OCI-LY1 (cell line): Measurements from ENCODE around the gene GDF9.

ENCODE experiments used
- H2AFZ ChIP-seq: fragments of 200-600 bp; sonication (generic), shearing (Covaris generic); 2 replicates; pipeline ENCODE4 v1.6.0; 2014; ENCODE audit warnings: antibody characterized with exemption, mild to moderate bottlenecking, low read length
- H3F3A ChIP-seq: fragments of 200-600 bp; sonication (generic), shearing (Covaris generic); 2 replicates; pipeline ENCODE4 v1.6.0; 2014; ENCODE audit warnings: mild to moderate bottlenecking, antibody characterized with exemption, low read length, moderate library complexity; ENCODE audit not compliant: insufficient read depth
- H3K27ac ChIP-seq: fragments of 200-600 bp; sonication (generic); 2 replicates; pipeline ENCODE4 v1.5.1; 2014; ENCODE audit warnings: low read length, mixed run types, mild to moderate bottlenecking, low read depth; ENCODE audit not compliant: poor library complexity, severe bottlenecking
- H3K27me3 ChIP-seq: fragments of 200-600 bp; sonication (generic); 2 replicates; pipeline ENCODE4 v1.6.0; 2014; ENCODE audit warnings: antibody characterized with exemption, mild to moderate bottlenecking, low read length, moderate library complexity; ENCODE audit not compliant: insufficient read depth
- H3K36me3 ChIP-seq: fragments of 200-600 bp; sonication (generic); 2 replicates; pipeline ENCODE4 v1.6.1; 2014; ENCODE audit warnings: mild to moderate bottlenecking, antibody characterized with exemption, low read length, moderate library complexity, mixed read lengths; ENCODE audit not compliant: insufficient read depth
- H3K4me1 ChIP-seq: fragments of 200-600 bp; sonication (generic); 2 replicates; pipeline ENCODE4 v1.5.1; 2014; ENCODE audit warnings: mild to moderate bottlenecking, low read length, moderate library complexity; ENCODE audit not compliant: insufficient read depth, severe bottlenecking
- H3K4me2 ChIP-seq: fragments of 200-600 bp; sonication (generic), shearing (Covaris generic); 2 replicates; pipeline ENCODE4 v1.6.1; 2014; ENCODE audit warnings: low read length
- H3K4me3 ChIP-seq: fragments of 200-600 bp; sonication (generic); 2 replicates; pipeline ENCODE4 v1.5.1; 2014; ENCODE audit warnings: low read length, low read depth, mild to moderate bottlenecking, mixed read lengths; ENCODE audit not compliant: poor library complexity, severe bottlenecking
- H3K79me2 ChIP-seq: fragments of 200-600 bp; shearing (Covaris generic); 2 replicates; pipeline ENCODE4 v1.6.1; 2016; ENCODE audit warnings: mixed run types, low read length, mixed read lengths; ENCODE audit not compliant: insufficient read depth
- H3K9ac ChIP-seq: fragments of 200-600 bp; sonication (generic), shearing (Covaris generic); 2 replicates; pipeline ENCODE4 v1.6.1; 2014; ENCODE audit warnings: mild to moderate bottlenecking, low read length, mixed read lengths
- H3K9me2 ChIP-seq: fragments of 200-600 bp; sonication (generic), shearing (Covaris generic); 2 replicates; pipeline ENCODE4 v1.6.1; 2014; ENCODE audit warnings: low read depth, mild to moderate bottlenecking, low read length, mixed read lengths
- H3K9me3 ChIP-seq: fragments of 200-600 bp; shearing (Covaris generic); 2 replicates; pipeline ENCODE4 v1.6.1; 2014; ENCODE audit warnings: low read length, mixed read lengths
- H4K20me1 ChIP-seq: fragments of 200-600 bp; sonication (generic), shearing (Covaris generic); 2 replicates; pipeline ENCODE4 v1.6.0; 2016; ENCODE audit warnings: mild to moderate bottlenecking, low read length; ENCODE audit not compliant: insufficient read depth
- EZH2 ChIP-seq: fragments of 200-600 bp; sonication (generic), shearing (Covaris generic); IDR thresholded peaks from 2 replicates; pipeline ENCODE4 v1.8.0; 2017; ENCODE audit warnings: borderline replicate concordance, mixed run types, mild to moderate bottlenecking, antibody characterized with exemption, low read length, moderate library complexity, mixed read lengths
- TF ChIP-seq, protein P1 (sequence below): fragments of 200-600 bp; sonication (generic), shearing (Covaris generic); IDR thresholded peaks from 2 replicates; pipeline ENCODE4 v1.5.1; 2017; ENCODE audit warnings: mild to moderate bottlenecking, antibody characterized with exemption, low read length, moderate library complexity, mixed read lengths

GDF9 gene

DNA sequence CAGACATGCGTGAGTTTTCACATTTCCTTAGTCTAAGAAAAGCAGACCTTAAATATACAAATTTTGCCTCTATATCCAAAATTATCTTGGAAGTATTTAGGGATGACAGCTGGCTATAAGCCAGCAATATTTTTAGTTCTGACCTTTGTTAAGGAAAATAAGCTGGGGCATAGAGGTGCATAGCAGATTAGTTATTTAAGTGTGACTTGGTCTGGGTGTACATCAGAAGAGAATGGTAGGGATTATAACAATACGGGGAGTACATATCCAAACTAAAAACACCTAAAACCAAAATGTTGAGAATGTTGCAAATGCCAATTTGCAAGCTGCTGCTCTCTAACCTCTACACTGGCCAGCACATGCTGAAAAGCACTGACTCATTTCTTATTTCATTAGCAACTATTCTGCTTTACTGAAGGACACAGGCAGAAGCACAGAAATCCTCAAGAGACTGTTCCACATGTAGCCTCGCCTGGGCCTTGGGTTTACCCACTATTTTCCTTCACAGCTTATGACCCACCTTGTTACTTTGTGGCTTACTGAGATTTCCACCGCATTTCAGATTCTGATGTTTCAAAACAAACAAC, 29.5 kb upstream of the GDF9 start:
- Histone ChIP-seq H4K20me1 (no peaks in the 10 kb centered on the region), H2AFZ (no peak overlapping the region), H3K9ac (no peak overlapping the region), H3F3A (no peaks in the 10 kb centered on the region), H3K36me3 (peaks cover 71% of the 10 kb centered on the region), H3K4me2 (no peak overlapping the region), H3K4me1 (no peaks in the 10 kb centered on the region), H3K27me3 (no peaks in the 10 kb centered on the region), H3K79me2 (no peaks in the 10 kb centered on the region), H3K27ac (no peak overlapping the region), H3K9me3 (no peaks in the 10 kb centered on the region), H3K4me3 (no peak overlapping the region), H3K9me2 (no peaks in the 10 kb centered on the region)
- no peak for TF ChIP-seq EZH2
- TF ChIP-seq, protein P1, sequence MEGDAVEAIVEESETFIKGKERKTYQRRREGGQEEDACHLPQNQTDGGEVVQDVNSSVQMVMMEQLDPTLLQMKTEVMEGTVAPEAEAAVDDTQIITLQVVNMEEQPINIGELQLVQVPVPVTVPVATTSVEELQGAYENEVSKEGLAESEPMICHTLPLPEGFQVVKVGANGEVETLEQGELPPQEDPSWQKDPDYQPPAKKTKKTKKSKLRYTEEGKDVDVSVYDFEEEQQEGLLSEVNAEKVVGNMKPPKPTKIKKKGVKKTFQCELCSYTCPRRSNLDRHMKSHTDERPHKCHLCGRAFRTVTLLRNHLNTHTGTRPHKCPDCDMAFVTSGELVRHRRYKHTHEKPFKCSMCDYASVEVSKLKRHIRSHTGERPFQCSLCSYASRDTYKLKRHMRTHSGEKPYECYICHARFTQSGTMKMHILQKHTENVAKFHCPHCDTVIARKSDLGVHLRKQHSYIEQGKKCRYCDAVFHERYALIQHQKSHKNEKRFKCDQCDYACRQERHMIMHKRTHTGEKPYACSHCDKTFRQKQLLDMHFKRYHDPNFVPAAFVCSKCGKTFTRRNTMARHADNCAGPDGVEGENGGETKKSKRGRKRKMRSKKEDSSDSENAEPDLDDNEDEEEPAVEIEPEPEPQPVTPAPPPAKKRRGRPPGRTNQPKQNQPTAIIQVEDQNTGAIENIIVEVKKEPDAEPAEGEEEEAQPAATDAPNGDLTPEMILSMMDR: no peak

DNA sequence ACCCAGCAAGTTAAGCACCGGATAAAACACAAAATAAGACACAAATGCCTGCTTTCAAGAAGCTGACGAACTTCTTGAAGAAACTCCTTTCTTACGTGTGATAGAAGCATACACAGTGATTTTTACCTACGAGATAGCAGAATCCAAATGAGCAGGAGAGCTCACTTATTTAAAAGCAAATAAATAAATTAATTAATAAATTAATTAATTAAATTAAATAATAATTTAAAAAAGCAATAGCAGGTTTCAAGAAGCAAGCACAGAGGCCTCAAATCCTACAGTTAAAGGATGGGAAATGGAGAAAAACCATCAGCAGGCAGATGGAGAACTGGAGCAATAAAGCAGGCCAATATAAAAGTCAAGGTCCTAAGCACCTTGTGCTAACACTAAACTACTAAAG, 24.5 kb upstream of the GDF9 start:
- H4K20me1 ChIP-seq: no peaks in the 10 kb centered on the region
- H3K36me3 ChIP-seq: peaks cover 85% of the 10 kb centered on the region
- H3K27ac ChIP-seq: no peak overlapping the region
- no peaks in the 10 kb centered on the region for H3K9me2 ChIP-seq
- no peaks in the 10 kb centered on the region for H3K79me2 ChIP-seq
- no peaks in the 10 kb centered on the region for H3F3A ChIP-seq
- no peaks in the 10 kb centered on the region for H3K27me3 ChIP-seq
- H3K4me2 ChIP-seq: no peak overlapping the region
- H3K9ac ChIP-seq: no peak overlapping the region
- H2AFZ ChIP-seq: no peak overlapping the region
- peaks cover 6% of the 10 kb centered on the region for H3K4me1 ChIP-seq
- TF ChIP-seq EZH2: no peak
- TF ChIP-seq, protein P1: no peak
- no peak overlapping the region for H3K4me3 ChIP-seq
- no peaks in the 10 kb centered on the region for H3K9me3 ChIP-seq

GRCh38 chr5:132889501-132889900, 23.2 kb upstream of the GDF9 start:
- Histone ChIP-seq H3K27me3 (no peaks in the 10 kb centered on the region), H4K20me1 (no peaks in the 10 kb centered on the region), H3K9me2 (no peaks in the 10 kb centered on the region), H3K27ac (no peak overlapping the region), H3K4me3 (no peak overlapping the region), H3K9ac (no peak overlapping the region), H3K79me2 (no peaks in the 10 kb centered on the region), H2AFZ (no peak overlapping the region), H3K36me3 (peaks cover 77% of the 10 kb centered on the region), H3F3A (no peaks in the 10 kb centered on the region), H3K4me2 (no peak overlapping the region), H3K9me3 (no peaks in the 10 kb centered on the region), H3K4me1 (peaks cover 6% of the 10 kb centered on the region)
- TF ChIP-seq, protein P1: no peak
- TF ChIP-seq EZH2: no peak
